ENCODE measurements around the gene NEK10.
"Not testable (repeated sequence)": the region's sequence is repeated elsewhere in the genome, so short reads cannot be mapped to it uniquely, and the experiment has no call there.

NEK10 gene

GRCh38 chr3:27302891-27303290 lies 66.3 kb downstream of the NEK10 start:
- H3K4me3 ChIP-seq (ENCODE audit: control insufficient read depth, low read depth, low read length), result no peak overlapping the region
- no peak for DNase-seq (ENCODE audit: low read depth)
- TF ChIP-seq, protein P1, sequence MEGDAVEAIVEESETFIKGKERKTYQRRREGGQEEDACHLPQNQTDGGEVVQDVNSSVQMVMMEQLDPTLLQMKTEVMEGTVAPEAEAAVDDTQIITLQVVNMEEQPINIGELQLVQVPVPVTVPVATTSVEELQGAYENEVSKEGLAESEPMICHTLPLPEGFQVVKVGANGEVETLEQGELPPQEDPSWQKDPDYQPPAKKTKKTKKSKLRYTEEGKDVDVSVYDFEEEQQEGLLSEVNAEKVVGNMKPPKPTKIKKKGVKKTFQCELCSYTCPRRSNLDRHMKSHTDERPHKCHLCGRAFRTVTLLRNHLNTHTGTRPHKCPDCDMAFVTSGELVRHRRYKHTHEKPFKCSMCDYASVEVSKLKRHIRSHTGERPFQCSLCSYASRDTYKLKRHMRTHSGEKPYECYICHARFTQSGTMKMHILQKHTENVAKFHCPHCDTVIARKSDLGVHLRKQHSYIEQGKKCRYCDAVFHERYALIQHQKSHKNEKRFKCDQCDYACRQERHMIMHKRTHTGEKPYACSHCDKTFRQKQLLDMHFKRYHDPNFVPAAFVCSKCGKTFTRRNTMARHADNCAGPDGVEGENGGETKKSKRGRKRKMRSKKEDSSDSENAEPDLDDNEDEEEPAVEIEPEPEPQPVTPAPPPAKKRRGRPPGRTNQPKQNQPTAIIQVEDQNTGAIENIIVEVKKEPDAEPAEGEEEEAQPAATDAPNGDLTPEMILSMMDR (IDR thresholded peaks at IDR 0.05; ENCODE audit: control insufficient read depth, insufficient read depth, low read depth, low read length, missing control alignments), result no peak

DNA sequence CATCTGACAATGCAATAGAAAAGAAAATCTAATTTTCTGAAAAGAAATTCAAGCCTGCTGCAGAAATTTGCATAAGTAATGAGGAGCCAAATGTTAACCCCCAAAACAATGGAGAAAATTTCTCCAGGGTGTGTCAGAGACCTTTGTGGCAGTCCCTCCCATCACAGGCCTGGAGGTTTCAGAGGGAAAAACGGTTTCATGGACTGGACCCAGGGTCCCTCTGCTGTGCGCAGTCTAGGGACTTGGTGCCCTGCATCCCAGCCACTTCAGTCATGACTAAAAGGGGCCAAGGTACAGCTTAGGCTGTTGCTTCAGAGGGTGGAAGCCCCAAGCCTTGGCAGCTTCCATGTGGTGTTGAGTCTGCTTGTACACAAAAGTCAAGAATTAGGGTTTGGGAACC lies 70.2 kb downstream of the NEK10 start:
- DNase-seq (ENCODE audit: low read depth); H3K4me3 ChIP-seq (ENCODE audit: control insufficient read depth, low read depth, low read length): not testable (repeated sequence)

GRCh38 chr3:27293939-27294338 lies 75.2 kb downstream of the NEK10 start:
- DNase-seq (ENCODE audit: low read depth), result no peak
- TF ChIP-seq, protein P1 (IDR thresholded peaks at IDR 0.05; ENCODE audit: control insufficient read depth, insufficient read depth, low read depth, low read length, missing control alignments), result no peak
- no peak overlapping the region for H3K4me3 ChIP-seq (ENCODE audit: control insufficient read depth, low read depth, low read length)

GRCh38 chr3:27290760-27291159 lies 78.4 kb downstream of the NEK10 start:
- DNase-seq (ENCODE audit: low read depth), result no peak
- no peak overlapping the region for H3K4me3 ChIP-seq (ENCODE audit: control insufficient read depth, low read depth, low read length)
- TF ChIP-seq, protein P1 (IDR thresholded peaks at IDR 0.05; ENCODE audit: control insufficient read depth, insufficient read depth, low read depth, low read length, missing control alignments), result no peak

- no peak overlapping the region for H3K4me3 ChIP-seq (ENCODE audit: control insufficient read depth, low read depth, low read length)
Observed at GRCh38 chr3:27289769-27290413, 79.3 kb downstream of the NEK10 start.

GRCh38 chr3:27287052-27287451 lies 82.1 kb downstream of the NEK10 start:
- TF ChIP-seq, protein P1 (IDR thresholded peaks at IDR 0.05; ENCODE audit: control insufficient read depth, insufficient read depth, low read depth, low read length, missing control alignments), result no peak

More at GRCh38 chr3:27289769-27290413, 79.3 kb downstream of the NEK10 start:
- TF ChIP-seq, protein P1 (IDR thresholded peaks at IDR 0.05; ENCODE audit: control insufficient read depth, insufficient read depth, low read depth, low read length, missing control alignments), result no peak
- no peak for DNase-seq (ENCODE audit: low read depth)

GRCh38 chr3:27286467-27286866 lies 82.7 kb downstream of the NEK10 start:
- H3K4me3 ChIP-seq (ENCODE audit: control insufficient read depth, low read depth, low read length); DNase-seq (ENCODE audit: low read depth): not testable (repeated sequence)

More at GRCh38 chr3:27287052-27287451, 82.1 kb downstream of the NEK10 start:
- DNase-seq (ENCODE audit: low read depth), result no peak
- no peak overlapping the region for H3K4me3 ChIP-seq (ENCODE audit: control insufficient read depth, low read depth, low read length)

DNA sequence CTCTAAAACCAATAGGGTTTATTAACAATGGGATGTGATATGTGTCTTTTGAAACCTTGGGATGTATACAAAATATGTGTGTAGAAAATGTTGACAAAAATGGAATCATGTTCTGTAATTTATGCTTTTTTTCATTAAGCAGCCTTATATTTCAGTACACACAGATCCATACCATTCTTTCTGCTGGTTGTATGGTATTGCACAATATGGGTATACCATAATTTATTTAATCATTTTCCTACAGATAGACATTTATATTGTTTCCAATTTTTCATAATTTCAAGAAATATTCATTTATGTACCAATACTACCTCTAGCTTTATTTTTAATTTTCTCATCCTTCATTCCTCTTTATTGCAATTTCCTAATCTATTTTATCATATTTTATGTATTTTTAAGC lies 83.5 kb downstream of the NEK10 start:
- DNase-seq (ENCODE audit: low read depth), result no peak
- TF ChIP-seq, protein P1 (IDR thresholded peaks at IDR 0.05; ENCODE audit: control insufficient read depth, insufficient read depth, low read depth, low read length, missing control alignments), result no peak
- H3K4me3 ChIP-seq (ENCODE audit: control insufficient read depth, low read depth, low read length), result no peak overlapping the region
